ENCODE data around the gene QRSL1. TPM values are rescaled to one million over a fixed set of nuclear protein-coding genes. Genes with fewer than 3 reads are reported as not detected.

QRSL1 gene
- total RNA-seq, 2 donors from 2014 or later: 3.0 to 6.2 TPM

DNA sequence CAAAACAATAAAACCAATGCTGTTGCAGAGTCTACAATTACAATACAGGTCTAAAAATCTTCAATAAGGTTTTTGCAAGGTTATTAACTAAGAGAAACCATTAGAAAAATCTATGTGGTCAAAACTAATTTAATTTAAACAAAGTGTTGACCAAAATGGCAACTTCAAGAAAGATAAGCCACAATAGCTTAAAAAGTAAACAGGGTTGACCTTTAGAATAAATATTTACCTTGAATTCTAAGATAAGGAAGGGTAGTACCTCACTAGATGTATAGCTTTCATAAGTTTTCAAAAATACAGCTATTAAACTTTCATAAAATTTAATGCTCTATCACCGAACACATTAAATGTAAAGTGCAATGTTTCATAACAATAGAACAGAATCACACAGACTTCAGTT, 11.5 kb upstream of the QRSL1 start:
- intact Hi-C loops (cut with DNase I): no loop called here

DNA sequence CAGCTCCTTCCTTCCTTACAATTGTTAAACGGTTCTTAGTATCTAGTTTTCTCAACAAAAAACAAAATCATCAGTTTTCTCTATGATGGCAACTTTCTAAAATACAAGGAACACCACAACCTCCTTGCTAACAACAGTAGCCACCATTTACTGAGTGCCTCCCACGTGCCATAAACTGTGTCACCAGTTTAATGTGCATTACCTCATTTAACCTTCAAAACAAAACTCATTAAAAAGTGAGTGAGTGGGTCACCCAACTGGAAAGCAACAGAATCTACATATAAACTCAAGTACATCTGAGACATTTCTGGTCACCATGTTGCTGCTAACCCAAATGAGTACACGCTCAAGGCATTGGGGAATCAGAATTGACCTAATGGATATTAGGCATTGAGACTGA, 11.1 kb upstream of the QRSL1 start:
- TF ChIP-seq POLR2A (IDR thresholded peaks at IDR 0.05): no peak
- TF ChIP-seq, protein P1, sequence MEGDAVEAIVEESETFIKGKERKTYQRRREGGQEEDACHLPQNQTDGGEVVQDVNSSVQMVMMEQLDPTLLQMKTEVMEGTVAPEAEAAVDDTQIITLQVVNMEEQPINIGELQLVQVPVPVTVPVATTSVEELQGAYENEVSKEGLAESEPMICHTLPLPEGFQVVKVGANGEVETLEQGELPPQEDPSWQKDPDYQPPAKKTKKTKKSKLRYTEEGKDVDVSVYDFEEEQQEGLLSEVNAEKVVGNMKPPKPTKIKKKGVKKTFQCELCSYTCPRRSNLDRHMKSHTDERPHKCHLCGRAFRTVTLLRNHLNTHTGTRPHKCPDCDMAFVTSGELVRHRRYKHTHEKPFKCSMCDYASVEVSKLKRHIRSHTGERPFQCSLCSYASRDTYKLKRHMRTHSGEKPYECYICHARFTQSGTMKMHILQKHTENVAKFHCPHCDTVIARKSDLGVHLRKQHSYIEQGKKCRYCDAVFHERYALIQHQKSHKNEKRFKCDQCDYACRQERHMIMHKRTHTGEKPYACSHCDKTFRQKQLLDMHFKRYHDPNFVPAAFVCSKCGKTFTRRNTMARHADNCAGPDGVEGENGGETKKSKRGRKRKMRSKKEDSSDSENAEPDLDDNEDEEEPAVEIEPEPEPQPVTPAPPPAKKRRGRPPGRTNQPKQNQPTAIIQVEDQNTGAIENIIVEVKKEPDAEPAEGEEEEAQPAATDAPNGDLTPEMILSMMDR (IDR thresholded peaks at IDR 0.05): no peak
- no peaks in the 10 kb centered on the region for H3K36me3 ChIP-seq (replicated peaks in 1 of 2; ENCODE audit: insufficient read depth in 1 of 2, low read depth in 2 of 2)
- H3K9me3 ChIP-seq: no peaks in the 10 kb centered on the region
- H3K27ac ChIP-seq: no peak overlapping the region
- intact Hi-C loops (cut with DNase I): no loop called here
- no peak for DNase-seq
- ATAC-seq: no peak
- 68 to 71% methylated on average over 3 of the region's 3 CpGs for WGBS, 2 donors
- no peaks in the 10 kb centered on the region for H3K4me1 ChIP-seq
- H3K4me3 ChIP-seq: no peak overlapping the region
- no peaks in the 10 kb centered on the region for H3K27me3 ChIP-seq

More for the DNA sequence above, 11.5 kb upstream of the QRSL1 start:
- H3K4me3 ChIP-seq: no peak overlapping the region
- H3K27me3 ChIP-seq: no peaks in the 10 kb centered on the region
- no peaks in the 10 kb centered on the region for H3K36me3 ChIP-seq (replicated peaks in 1 of 2; ENCODE audit: insufficient read depth in 1 of 2, low read depth in 2 of 2)
- no peak overlapping the region for H3K27ac ChIP-seq
- DNase-seq: no peak
- H3K9me3 ChIP-seq: no peaks in the 10 kb centered on the region
- no peak for TF ChIP-seq POLR2A (IDR thresholded peaks at IDR 0.05)
- TF ChIP-seq, protein P1 (IDR thresholded peaks at IDR 0.05): no peak
- ATAC-seq: no peak
- WGBS, 2 donors: 97% methylated on average over 1 of the region's 1 CpG
- no peaks in the 10 kb centered on the region for H3K4me1 ChIP-seq

DNA sequence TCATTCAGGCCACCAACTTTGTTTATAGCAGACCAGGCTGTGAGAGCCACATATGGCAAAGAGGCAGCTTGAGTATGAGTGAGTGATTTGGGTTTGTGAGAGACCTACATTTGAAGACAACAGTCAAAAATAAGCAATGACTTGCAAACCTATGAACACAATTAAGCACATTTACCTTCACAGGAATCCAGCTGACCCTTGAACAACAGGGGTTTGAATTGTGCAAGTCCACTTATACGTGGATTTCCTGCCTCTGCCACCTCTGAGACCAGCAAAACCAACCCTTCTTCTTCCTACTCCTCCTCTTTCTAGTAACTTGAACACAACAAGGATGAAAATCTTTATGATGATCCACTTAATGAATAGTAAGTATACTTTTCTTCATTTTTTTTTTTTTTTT, 10.2 kb upstream of the QRSL1 start:
- 90 to 100% methylated on average over 1 of the region's 1 CpG for WGBS, 2 donors
- no peak for TF ChIP-seq POLR2A (IDR thresholded peaks at IDR 0.05)
- TF ChIP-seq, protein P1 (IDR thresholded peaks at IDR 0.05): no peak
- intact Hi-C loops (cut with DNase I): no loop called here
- Histone ChIP-seq H3K4me1 (no peaks in the 10 kb centered on the region), H3K4me3 (no peak overlapping the region), H3K27ac (no peak overlapping the region), H3K27me3 (no peaks in the 10 kb centered on the region), H3K36me3 (replicated peaks in 1 of 2; ENCODE audit: insufficient read depth in 1 of 2, low read depth in 2 of 2) (no peaks in the 10 kb centered on the region), H3K9me3 (no peaks in the 10 kb centered on the region)
- no peak for ATAC-seq
- no peak for DNase-seq

DNA sequence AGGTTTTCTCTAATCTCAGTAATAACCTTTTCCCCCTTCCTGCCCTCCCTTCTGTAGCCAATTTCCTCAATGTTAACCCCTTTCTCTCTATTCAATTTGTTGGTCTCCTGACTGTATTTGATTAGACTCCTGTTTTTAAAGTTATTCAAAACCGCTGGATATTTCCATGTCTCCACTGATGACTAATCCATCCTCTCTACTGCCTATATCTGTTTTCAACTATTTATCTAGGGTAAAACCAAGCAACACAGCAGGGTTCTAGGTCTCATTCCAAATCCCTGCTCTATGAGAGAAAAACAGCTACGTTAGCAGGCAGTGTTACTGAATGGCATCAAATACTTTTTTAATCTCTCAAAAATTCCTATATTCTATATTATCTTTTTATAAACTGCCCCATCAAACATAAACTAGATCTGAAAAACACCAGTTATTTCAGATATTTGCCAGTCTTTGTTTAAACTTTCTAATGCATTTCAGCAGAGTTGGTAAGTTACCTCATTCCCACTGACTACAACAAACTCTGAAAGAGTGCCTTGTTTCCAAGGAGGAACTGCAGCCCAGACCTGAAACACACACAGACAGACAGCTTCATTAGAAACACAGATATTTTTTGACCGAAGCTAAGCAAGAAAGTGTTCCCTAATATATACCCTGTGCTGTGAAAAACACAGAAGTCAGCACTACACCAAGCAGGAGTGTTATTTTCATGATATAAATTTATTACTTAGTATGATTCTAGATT, 8.3 kb upstream of the QRSL1 start:
- Histone ChIP-seq H3K36me3 (replicated peaks in 1 of 2; ENCODE audit: insufficient read depth in 1 of 2, low read depth in 2 of 2) (no peaks in the 10 kb centered on the region), H3K27me3 (no peaks in the 10 kb centered on the region), H3K9me3 (no peaks in the 10 kb centered on the region), H3K4me1 (no peaks in the 10 kb centered on the region), H3K27ac (peak overlapping the region in 2 of 4 donors; percentile 7 to 48), H3K4me3 (no peak overlapping the region)
- 72 to 77% methylated on average over 3 of the region's 3 CpGs for WGBS, 2 donors
- DNase-seq (no peak), ATAC-seq (no peak)
- no peak for TF ChIP-seq POLR2A (IDR thresholded peaks at IDR 0.05)
- TF ChIP-seq, protein P1 (IDR thresholded peaks at IDR 0.05): no peak
- intact Hi-C loops (cut with DNase I): no loop called here

DNA sequence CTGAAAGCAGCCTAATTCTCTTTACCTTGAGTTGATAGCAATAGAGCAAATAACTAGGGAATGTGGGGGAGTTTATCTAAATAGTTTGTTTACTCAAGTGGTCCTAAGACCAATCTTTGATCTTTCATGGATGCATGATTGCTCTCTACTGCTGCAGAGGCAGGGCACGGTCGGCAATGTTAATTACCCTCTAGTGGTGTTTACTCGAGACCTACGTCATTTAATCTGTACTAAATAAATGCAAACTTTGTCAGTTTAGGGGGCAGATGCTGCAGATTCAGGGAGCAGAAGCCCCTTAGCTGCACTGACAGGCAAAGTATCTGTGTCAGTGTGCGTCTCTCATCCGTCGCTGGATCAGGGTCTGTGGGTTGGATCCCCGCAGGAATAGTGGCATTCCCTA, 7.0 kb upstream of the QRSL1 start:
- DNase-seq (no peak), ATAC-seq (no peak)
- TF ChIP-seq, protein P1 (IDR thresholded peaks at IDR 0.05): no peak
- no peak for TF ChIP-seq POLR2A (IDR thresholded peaks at IDR 0.05)
- intact Hi-C loops (cut with DNase I): no loop called here
- 95 to 98% methylated on average over 8 of the region's 8 CpGs for WGBS, 2 donors
- Histone ChIP-seq H3K27ac (no peak overlapping the region), H3K27me3 (no peaks in the 10 kb centered on the region), H3K4me3 (no peak overlapping the region), H3K36me3 (replicated peaks in 1 of 2; ENCODE audit: insufficient read depth in 1 of 2, low read depth in 2 of 2) (no peaks in the 10 kb centered on the region), H3K9me3 (no peaks in the 10 kb centered on the region), H3K4me1 (peaks cover 5% of the 10 kb centered on the region)

Data from body of pancreas (tissue), 4 donors.